Upper lobe of right lung (tissue), 1 donor: ENCODE data around the gene PTPN12. TPM values are rescaled to one million over a fixed set of nuclear protein-coding genes. Genes with fewer than 3 reads are reported as not detected.
"Not testable (repeated sequence)": the region's sequence is repeated elsewhere in the genome, so short reads cannot be mapped to it uniquely, and the experiment has no call there.

Source experiments
- ATAC-seq: fragments of 200-7000 bp; cut with Tn5 transposase; one replicate; pipeline ENCODE4 v1.9.1; 2020; ENCODE audit warnings: mild to moderate bottlenecking, moderate library complexity
- DNase-seq: peaks from one replicate; pipeline ENCODE4 v3.0.0-alpha.2; 2020
- H3K27ac ChIP-seq: fragments of 200-600 bp; one replicate; pipeline ENCODE4 v1.8.0; 2022
- H3K27me3 ChIP-seq: fragments of 200-600 bp; one replicate; pipeline ENCODE4 v1.8.0; 2022; ENCODE audit warnings: mild to moderate bottlenecking
- H3K36me3 ChIP-seq: fragments of 200-600 bp; one replicate; pipeline ENCODE4 v1.8.0; 2022
- H3K4me1 ChIP-seq: fragments of 200-600 bp; one replicate; pipeline ENCODE4 v1.8.0; 2022
- H3K4me3 ChIP-seq: fragments of 200-600 bp; one replicate; pipeline ENCODE4 v1.8.0; 2022; ENCODE audit warnings: mild to moderate bottlenecking
- H3K9me3 ChIP-seq: fragments of 200-600 bp; one replicate; pipeline ENCODE4 v1.8.0; 2022
- intact Hi-C: fragments of 100-400 bp; cut with DNase I; formaldehyde crosslinking; loops from one replicate; pipeline ENCODE4 v1.11.0; 2022
- total RNA-seq: library from RNA; stranded (reverse); fragmentation: NEBNext Ultra II Directional; extraction: Animal tissue kit (Norgen Biotek cat#: 25700); gene quantifications from one replicate; pipeline ENCODE4 v1.2.1, GENCODE V29; 2021
- TF ChIP-seq, protein P1 (sequence below): fragments of 200-600 bp; IDR thresholded peaks from one replicate; pipeline ENCODE4 v1.8.0; 2022; ENCODE audit warnings: antibody characterized with exemption
- donor health status: DM: no; HTN: yes; CAD: no; lungs with severe emphysema.

Gene PTPN12
- total RNA-seq, 1 donor from 2014 or later: 149 TPM

- ATAC-seq: no peak
- intact Hi-C loops: no loop called here
- Histone ChIP-seq H3K9me3 (no peaks in the 10 kb centered on the region), H3K4me1 (peaks cover 7% of the 10 kb centered on the region), H3K4me3 (no peak overlapping the region), H3K27me3 (no peaks in the 10 kb centered on the region), H3K36me3 (no peaks in the 10 kb centered on the region), H3K27ac (no peak overlapping the region)
- DNase-seq: no peak
- TF ChIP-seq, protein P1, sequence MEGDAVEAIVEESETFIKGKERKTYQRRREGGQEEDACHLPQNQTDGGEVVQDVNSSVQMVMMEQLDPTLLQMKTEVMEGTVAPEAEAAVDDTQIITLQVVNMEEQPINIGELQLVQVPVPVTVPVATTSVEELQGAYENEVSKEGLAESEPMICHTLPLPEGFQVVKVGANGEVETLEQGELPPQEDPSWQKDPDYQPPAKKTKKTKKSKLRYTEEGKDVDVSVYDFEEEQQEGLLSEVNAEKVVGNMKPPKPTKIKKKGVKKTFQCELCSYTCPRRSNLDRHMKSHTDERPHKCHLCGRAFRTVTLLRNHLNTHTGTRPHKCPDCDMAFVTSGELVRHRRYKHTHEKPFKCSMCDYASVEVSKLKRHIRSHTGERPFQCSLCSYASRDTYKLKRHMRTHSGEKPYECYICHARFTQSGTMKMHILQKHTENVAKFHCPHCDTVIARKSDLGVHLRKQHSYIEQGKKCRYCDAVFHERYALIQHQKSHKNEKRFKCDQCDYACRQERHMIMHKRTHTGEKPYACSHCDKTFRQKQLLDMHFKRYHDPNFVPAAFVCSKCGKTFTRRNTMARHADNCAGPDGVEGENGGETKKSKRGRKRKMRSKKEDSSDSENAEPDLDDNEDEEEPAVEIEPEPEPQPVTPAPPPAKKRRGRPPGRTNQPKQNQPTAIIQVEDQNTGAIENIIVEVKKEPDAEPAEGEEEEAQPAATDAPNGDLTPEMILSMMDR: no peak
These were observed 32.1 kb upstream of the PTPN12 start for GRCh38 chr7:77504951-77505350.

GRCh38 chr7:77506899-77507298, 30.2 kb upstream of the PTPN12 start:
- no peak for ATAC-seq
- Histone ChIP-seq H3K9me3 (no peaks in the 10 kb centered on the region), H3K4me1 (no peaks in the 10 kb centered on the region), H3K4me3 (no peak overlapping the region), H3K36me3 (no peaks in the 10 kb centered on the region), H3K27ac (no peak overlapping the region), H3K27me3 (no peaks in the 10 kb centered on the region)
- TF ChIP-seq, protein P1: no peak
- DNase-seq: no peak
- intact Hi-C loops: no loop called here

DNA sequence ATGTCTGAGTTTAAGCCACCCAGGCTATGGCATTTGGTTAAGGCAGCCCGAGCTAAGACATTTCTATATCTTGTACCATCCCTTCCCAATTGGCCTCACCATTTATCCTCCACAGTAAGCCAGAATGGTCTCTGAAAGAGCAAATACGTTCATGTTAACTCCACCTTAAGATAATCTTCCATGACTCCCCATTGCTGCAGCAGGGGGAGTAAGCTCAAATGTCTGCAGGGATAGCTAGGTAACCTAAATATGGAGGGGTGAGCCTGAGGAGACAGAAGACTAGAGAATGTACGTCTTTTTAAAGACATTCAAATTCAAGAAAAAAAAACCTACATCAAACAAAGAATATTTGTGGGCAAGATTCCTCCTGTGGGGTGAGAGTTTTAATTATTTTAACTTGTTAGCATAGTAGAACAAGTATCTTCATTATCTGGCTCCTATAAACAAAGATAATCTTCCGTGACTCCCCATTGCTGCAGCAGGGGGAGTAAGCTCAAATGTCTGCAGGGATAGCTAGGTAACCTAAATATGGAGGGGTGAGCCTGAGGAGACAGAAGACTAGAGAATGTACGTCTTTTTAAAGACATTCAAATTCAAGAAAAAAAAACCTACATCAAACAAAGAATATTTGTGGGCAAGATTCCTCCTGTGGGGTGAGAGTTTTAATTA, 24.0 kb upstream of the PTPN12 start:
- H3K4me3 ChIP-seq, ATAC-seq, H3K9me3 ChIP-seq, DNase-seq, H3K4me1 ChIP-seq, H3K27me3 ChIP-seq, H3K27ac ChIP-seq, intact Hi-C loops, H3K36me3 ChIP-seq: not testable (repeated sequence)

- Histone ChIP-seq H3K4me1 (no peaks in the 10 kb centered on the region), H3K4me3 (no peak overlapping the region), H3K36me3 (no peaks in the 10 kb centered on the region), H3K27ac (no peak overlapping the region), H3K9me3 (no peaks in the 10 kb centered on the region), H3K27me3 (no peaks in the 10 kb centered on the region)
- intact Hi-C loops: no loop called here
- DNase-seq (no peak), ATAC-seq (no peak)
- TF ChIP-seq, protein P1: no peak
These were observed 21.0 kb upstream of the PTPN12 start for GRCh38 chr7:77516085-77516484.

DNA sequence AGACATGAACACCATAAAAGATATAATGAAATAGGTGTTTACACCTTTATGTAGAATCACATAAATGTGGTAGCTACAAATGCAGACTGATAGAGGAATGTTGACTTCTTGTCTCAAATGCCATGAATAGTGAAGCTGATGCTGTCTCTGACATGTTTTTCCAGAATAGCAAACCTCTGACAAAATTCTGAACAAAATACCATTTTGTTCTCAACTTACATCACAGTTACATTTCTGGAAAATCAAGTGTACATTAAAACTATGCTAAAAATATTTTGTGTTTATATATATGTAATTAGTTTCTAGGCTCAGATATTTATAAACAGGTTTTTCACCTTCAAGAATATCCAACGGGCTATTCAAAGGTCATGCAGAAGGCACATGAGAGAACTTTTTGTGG, 16.8 kb upstream of the PTPN12 start:
- Histone ChIP-seq H3K27ac (no peak overlapping the region), H3K4me1 (no peaks in the 10 kb centered on the region), H3K9me3 (no peaks in the 10 kb centered on the region), H3K27me3 (no peaks in the 10 kb centered on the region), H3K4me3 (no peak overlapping the region), H3K36me3 (no peaks in the 10 kb centered on the region)
- TF ChIP-seq, protein P1: no peak
- no peak for ATAC-seq
- no peak for DNase-seq
- intact Hi-C loops: no loop called here

GRCh38 chr7:77521537-77521936, 15.6 kb upstream of the PTPN12 start:
- ATAC-seq, H3K4me1 ChIP-seq, DNase-seq, H3K9me3 ChIP-seq, H3K4me3 ChIP-seq, intact Hi-C loops, H3K36me3 ChIP-seq, H3K27me3 ChIP-seq, H3K27ac ChIP-seq: not testable (repeated sequence)

GRCh38 chr7:77524731-77525130, 12.4 kb upstream of the PTPN12 start:
- no peak for DNase-seq
- Histone ChIP-seq H3K9me3 (no peaks in the 10 kb centered on the region), H3K27ac (no peak overlapping the region), H3K36me3 (no peaks in the 10 kb centered on the region), H3K4me1 (no peaks in the 10 kb centered on the region), H3K4me3 (no peak overlapping the region), H3K27me3 (no peaks in the 10 kb centered on the region)
- ATAC-seq: peak; percentile 82
- intact Hi-C loops: no loop called here
- TF ChIP-seq, protein P1: no peak
